Thoracic aorta (tissue), 2 donors: ENCODE results near the gene ESYT2. TPM values are rescaled to one million over a fixed set of nuclear protein-coding genes. Genes with fewer than 3 reads are reported as not detected.
A peak's percentile ranks its signal among the peaks of the same experiment; 100 is the strongest.

ENCODE experiments used
- ATAC-seq: fragments of 150-250 bp; one replicate; pipeline ENCODE4 v1.8.0; 2017; ENCODE audit warnings: low read depth; ENCODE audit not compliant: insufficient number of reproducible peaks, low FRiP score
- DNase-seq: peaks from one replicate; pipeline ENCODE4 v3.0.0-alpha.2; 2020; ENCODE audit warnings: low spot score
- H3K27ac ChIP-seq, 2 donors: fragments of 200-600 bp; sonication (generic); 1 replicate in 1 of 2; 2 replicates in 1 of 2; pipeline ENCODE4 v1.5.1; 2016; ENCODE audit warnings: mild to moderate bottlenecking in 2 of 2, moderate library complexity in 2 of 2
- H3K27me3 ChIP-seq: fragments of 200-600 bp; sonication (generic); replicated peaks from 2 replicates; pipeline ENCODE4 v1.6.0; 2016; ENCODE audit warnings: mild to moderate bottlenecking; ENCODE audit not compliant: insufficient read depth
- H3K36me3 ChIP-seq: fragments of 200-600 bp; sonication (generic); one replicate; pipeline ENCODE4 v1.5.1; 2016
- H3K4me1 ChIP-seq, 2 donors: fragments of 200-600 bp; sonication (generic); 1 replicate in 1 of 2; 2 replicates in 1 of 2; pipeline versions ENCODE4 v1.5.1 to v1.6.0; 2016; ENCODE audit warnings: low read depth in 2 of 2, mild to moderate bottlenecking in 1 of 2; ENCODE audit not compliant: control insufficient read depth in 1 of 2
- H3K4me3 ChIP-seq: fragments of 200-600 bp; sonication (generic); 2 replicates; pipeline ENCODE4 v1.5.1; 2016; ENCODE audit warnings: mild to moderate bottlenecking
- H3K9me3 ChIP-seq: fragments of 200-600 bp; sonication (generic); 2 replicates; pipeline ENCODE4 v1.5.1; 2016
- CTCF ChIP-seq: fragments of 200-600 bp; sonication (generic); IDR thresholded peaks from one replicate; pipeline ENCODE4 v1.5.1; 2019; ENCODE audit warnings: antibody characterized with exemption
- total RNA-seq, 2 donors: library from RNA; depleted of rRNA; stranded (reverse); fragments of >200 nt; gene quantifications; one replicate each; pipeline versions ENCODE4 v1.1.0 to v1.2.3, GENCODE V29; 2016

Gene ESYT2
- total RNA-seq, 2 donors from 2014 or later, result 196 to 218 TPM

- ATAC-seq, result no peak
- Histone ChIP-seq H3K4me3 (no peak overlapping the region), H3K4me1 (peaks cover 17 to 36% of the 10 kb centered on the region in 2 donors), H3K27ac (no peak overlapping the region), H3K36me3 (peaks cover 25% of the 10 kb centered on the region), H3K9me3 (no peaks in the 10 kb centered on the region), H3K27me3 (no peaks in the 10 kb centered on the region)
- no peak for DNase-seq
- no peak for TF ChIP-seq CTCF
These were observed 39.5 kb downstream of the ESYT2 start for GRCh38 chr7:158789842-158790241.

- peak overlapping the region; percentile 92 for H3K27ac ChIP-seq
- no peak for TF ChIP-seq CTCF
These were observed 42.4 kb downstream of the ESYT2 start for GRCh38 chr7:158786898-158787297.

GRCh38 chr7:158784270-158784669 is 45.0 kb downstream of the ESYT2 start:
- Histone ChIP-seq H3K4me3 (no peak overlapping the region), H3K4me1 (peaks cover 32 to 66% of the 10 kb centered on the region in 2 donors), H3K9me3 (no peaks in the 10 kb centered on the region), H3K27me3 (no peaks in the 10 kb centered on the region), H3K27ac (peak overlapping the region; percentile 92), H3K36me3 (peaks cover 4% of the 10 kb centered on the region)
- TF ChIP-seq CTCF, result no peak
- DNase-seq, result no peak
- no peak for ATAC-seq

More at GRCh38 chr7:158786898-158787297, 42.4 kb downstream of the ESYT2 start:
- no peak for ATAC-seq
- DNase-seq, result no peak
- H3K4me3 ChIP-seq, result peak overlapping the region; percentile 34
- no peaks in the 10 kb centered on the region for H3K9me3 ChIP-seq
- peaks cover 32 to 58% of the 10 kb centered on the region in 2 donors for H3K4me1 ChIP-seq
- no peaks in the 10 kb centered on the region for H3K27me3 ChIP-seq
- H3K36me3 ChIP-seq, result peaks cover 17% of the 10 kb centered on the region

- peak overlapping the region; percentile 92 for H3K27ac ChIP-seq
These were observed 45.7 kb downstream of the ESYT2 start for GRCh38 chr7:158783595-158783994.

GRCh38 chr7:158782761-158783401 is 46.4 kb downstream of the ESYT2 start:
- Histone ChIP-seq H3K36me3 (peaks cover 4% of the 10 kb centered on the region), H3K9me3 (no peaks in the 10 kb centered on the region), H3K4me1 (peaks cover 42 to 70% of the 10 kb centered on the region in 2 donors), H3K27me3 (no peaks in the 10 kb centered on the region), H3K4me3 (peak overlapping the region; percentile 51), H3K27ac (peak overlapping the region; percentile 92)
- peak; percentile 70 for TF ChIP-seq CTCF
- DNase-seq (peak; percentile 61), ATAC-seq (peak; percentile 91)

More at GRCh38 chr7:158783595-158783994, 45.7 kb downstream of the ESYT2 start:
- DNase-seq, result no peak
- Histone ChIP-seq H3K9me3 (no peaks in the 10 kb centered on the region), H3K4me3 (peak overlapping the region; percentile 51), H3K27me3 (no peaks in the 10 kb centered on the region), H3K4me1 (peaks cover 39 to 70% of the 10 kb centered on the region in 2 donors), H3K36me3 (peaks cover 4% of the 10 kb centered on the region)
- TF ChIP-seq CTCF, result no peak
- no peak for ATAC-seq
